ENCODE measurements around the gene AFG1L.

Gene AFG1L

DNA sequence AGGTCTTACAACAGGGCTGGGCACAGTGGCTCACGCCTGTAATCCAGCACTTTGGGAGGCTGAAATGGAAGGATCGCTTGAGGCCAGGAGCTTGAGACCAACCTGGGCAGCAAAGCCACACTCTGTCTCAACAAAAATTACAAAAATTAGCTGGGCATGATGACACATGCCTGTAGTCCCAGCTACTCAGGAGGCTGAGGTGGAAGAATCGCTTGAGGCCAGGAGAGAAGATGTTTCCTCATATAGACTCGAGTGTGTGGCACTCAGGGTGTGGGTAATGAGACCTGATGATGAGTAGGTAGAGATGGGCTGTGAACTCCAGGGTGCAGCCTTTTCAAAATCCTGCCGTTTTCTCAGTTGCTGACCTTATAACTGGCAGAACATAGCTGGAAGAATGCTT, 140.5 kb downstream of the AFG1L start:
- H4K20me1 ChIP-seq (ENCODE audit: insufficient read depth, low read length, poor library complexity, severe bottlenecking) = no peaks in the 10 kb centered on the region
- H3K36me3 ChIP-seq (ENCODE audit: insufficient read depth, low read length) = no peaks in the 10 kb centered on the region
- no peak overlapping the region for H3K4me2 ChIP-seq (ENCODE audit: low read depth, low read length, poor library complexity, severe bottlenecking)
- H3K9me3 ChIP-seq (ENCODE audit: insufficient read depth, low read depth, low read length) = no peaks in the 10 kb centered on the region
- no peaks in the 10 kb centered on the region for H3K9me2 ChIP-seq (replicated peaks; ENCODE audit: low read depth, low read length)
- H3K9ac ChIP-seq (ENCODE audit: low read depth, low read length, poor library complexity, severe bottlenecking) = no peak overlapping the region
- H3F3A ChIP-seq (ENCODE audit: low read depth) = no peaks in the 10 kb centered on the region
- TF ChIP-seq, protein P1, sequence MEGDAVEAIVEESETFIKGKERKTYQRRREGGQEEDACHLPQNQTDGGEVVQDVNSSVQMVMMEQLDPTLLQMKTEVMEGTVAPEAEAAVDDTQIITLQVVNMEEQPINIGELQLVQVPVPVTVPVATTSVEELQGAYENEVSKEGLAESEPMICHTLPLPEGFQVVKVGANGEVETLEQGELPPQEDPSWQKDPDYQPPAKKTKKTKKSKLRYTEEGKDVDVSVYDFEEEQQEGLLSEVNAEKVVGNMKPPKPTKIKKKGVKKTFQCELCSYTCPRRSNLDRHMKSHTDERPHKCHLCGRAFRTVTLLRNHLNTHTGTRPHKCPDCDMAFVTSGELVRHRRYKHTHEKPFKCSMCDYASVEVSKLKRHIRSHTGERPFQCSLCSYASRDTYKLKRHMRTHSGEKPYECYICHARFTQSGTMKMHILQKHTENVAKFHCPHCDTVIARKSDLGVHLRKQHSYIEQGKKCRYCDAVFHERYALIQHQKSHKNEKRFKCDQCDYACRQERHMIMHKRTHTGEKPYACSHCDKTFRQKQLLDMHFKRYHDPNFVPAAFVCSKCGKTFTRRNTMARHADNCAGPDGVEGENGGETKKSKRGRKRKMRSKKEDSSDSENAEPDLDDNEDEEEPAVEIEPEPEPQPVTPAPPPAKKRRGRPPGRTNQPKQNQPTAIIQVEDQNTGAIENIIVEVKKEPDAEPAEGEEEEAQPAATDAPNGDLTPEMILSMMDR (conservative IDR thresholded peaks at IDR 0.05; ENCODE audit: low read length) = no peak
- no peak for TF ChIP-seq EZH2phosphoT487 (IDR thresholded peaks at IDR 0.05; ENCODE audit: borderline replicate concordance)
- H3K27me3 ChIP-seq (ENCODE audit: insufficient read depth, low read length, poor library complexity, severe bottlenecking) = no peaks in the 10 kb centered on the region
- H2AFZ ChIP-seq (ENCODE audit: low read length) = no peak overlapping the region
- peaks cover 7% of the 10 kb centered on the region for H3K4me1 ChIP-seq (ENCODE audit: insufficient read depth, low read length, poor library complexity, severe bottlenecking)
- no peaks in the 10 kb centered on the region for H3K79me2 ChIP-seq (ENCODE audit: insufficient read depth, low read length)
- H3K4me3 ChIP-seq (ENCODE audit: low read length, poor library complexity, severe bottlenecking) = no peak overlapping the region

GRCh38 chr6:108436771-108437170, 141.9 kb downstream of the AFG1L start:
- Histone ChIP-seq H3K79me2 (ENCODE audit: insufficient read depth, low read length) (no peaks in the 10 kb centered on the region), H3K4me1 (ENCODE audit: insufficient read depth, low read length, poor library complexity, severe bottlenecking) (peaks cover 7% of the 10 kb centered on the region), H3K9me2 (replicated peaks; ENCODE audit: low read depth, low read length) (no peaks in the 10 kb centered on the region), H3K9ac (ENCODE audit: low read depth, low read length, poor library complexity, severe bottlenecking) (no peak overlapping the region), H3K27me3 (ENCODE audit: insufficient read depth, low read length, poor library complexity, severe bottlenecking) (no peaks in the 10 kb centered on the region), H3K9me3 (ENCODE audit: insufficient read depth, low read depth, low read length) (no peaks in the 10 kb centered on the region), H3K36me3 (ENCODE audit: insufficient read depth, low read length) (no peaks in the 10 kb centered on the region), H3K4me2 (ENCODE audit: low read depth, low read length, poor library complexity, severe bottlenecking) (no peak overlapping the region), H4K20me1 (ENCODE audit: insufficient read depth, low read length, poor library complexity, severe bottlenecking) (no peaks in the 10 kb centered on the region), H2AFZ (ENCODE audit: low read length) (no peak overlapping the region), H3F3A (ENCODE audit: low read depth) (no peaks in the 10 kb centered on the region), H3K4me3 (ENCODE audit: low read length, poor library complexity, severe bottlenecking) (no peak overlapping the region)
- TF ChIP-seq, protein P1 (conservative IDR thresholded peaks at IDR 0.05; ENCODE audit: low read length) = no peak
- TF ChIP-seq EZH2phosphoT487 (IDR thresholded peaks at IDR 0.05; ENCODE audit: borderline replicate concordance) = no peak

- H3K4me3 ChIP-seq (ENCODE audit: low read length, poor library complexity, severe bottlenecking) = no peak overlapping the region
- H3F3A ChIP-seq (ENCODE audit: low read depth) = no peaks in the 10 kb centered on the region
- no peaks in the 10 kb centered on the region for H4K20me1 ChIP-seq (ENCODE audit: insufficient read depth, low read length, poor library complexity, severe bottlenecking)
These were observed 143.0 kb downstream of the AFG1L start for GRCh38 chr6:108437821-108438220.

More at GRCh38 chr6:108437821-108438220, 143.0 kb downstream of the AFG1L start:
- Histone ChIP-seq H2AFZ (ENCODE audit: low read length) (no peak overlapping the region), H3K4me2 (ENCODE audit: low read depth, low read length, poor library complexity, severe bottlenecking) (no peak overlapping the region), H3K36me3 (ENCODE audit: insufficient read depth, low read length) (no peaks in the 10 kb centered on the region), H3K9me2 (replicated peaks; ENCODE audit: low read depth, low read length) (no peaks in the 10 kb centered on the region), H3K9me3 (ENCODE audit: insufficient read depth, low read depth, low read length) (no peaks in the 10 kb centered on the region), H3K9ac (ENCODE audit: low read depth, low read length, poor library complexity, severe bottlenecking) (no peak overlapping the region), H3K4me1 (ENCODE audit: insufficient read depth, low read length, poor library complexity, severe bottlenecking) (peaks cover 2% of the 10 kb centered on the region), H3K79me2 (ENCODE audit: insufficient read depth, low read length) (no peaks in the 10 kb centered on the region), H3K27me3 (ENCODE audit: insufficient read depth, low read length, poor library complexity, severe bottlenecking) (no peaks in the 10 kb centered on the region)
- no peak for TF ChIP-seq EZH2phosphoT487 (IDR thresholded peaks at IDR 0.05; ENCODE audit: borderline replicate concordance)
- TF ChIP-seq, protein P1 (conservative IDR thresholded peaks at IDR 0.05; ENCODE audit: low read length) = no peak

Data from Loucy (cell line).